Caco-2 (cell line): ENCODE results near the gene MEF2C. TPM values are rescaled to one million over a fixed set of nuclear protein-coding genes. Genes with fewer than 3 reads are reported as not detected.

Source experiments
- BruUV-seq: library from RNA; stranded (reverse); fragments of 400-500 nt; replicated peaks from 2 replicates; lab custom pipeline; 2021; lab: Mats Ljungman, UMichigan
- CTCF ChIA-PET: fragments of 300-600 bp; sonication (Branson Sonifier 250); formaldehyde crosslinking; loops from one replicate; lab custom pipeline; 2022; ENCODE audit warnings: antibody characterized with exemption; lab: Charles Lee
- POLR2A ChIA-PET: fragments of 300-600 bp; sonication (Branson Sonifier 250); formaldehyde crosslinking; loops from one replicate; lab custom pipeline; 2022; ENCODE audit warnings: antibody characterized with exemption; lab: Charles Lee
- DNase-seq, 2 experiments: peaks; one replicate each; pipeline versions ENCODE4 v3.0.0 to v3.0.0-alpha.2; 2020 to 2022
- H3K27me3 ChIP-seq: replicated peaks from 2 replicates; pipeline ENCODE4 v1.6.0; 2011; ENCODE audit warnings: low read length; ENCODE audit not compliant: control insufficient read depth, insufficient read depth
- H3K36me3 ChIP-seq: 2 replicates; pipeline ENCODE4 v1.5.1; 2011; ENCODE audit warnings: low read length; ENCODE audit not compliant: control insufficient read depth, insufficient read depth
- H3K4me1 ChIP-seq: fragments of 250-450 bp; sonication (Bioruptor Pico); 2 replicates; pipeline ENCODE4 v1.5.1; 2020; ENCODE audit warnings: mild to moderate bottlenecking
- H3K4me3 ChIP-seq: 2 replicates; pipeline ENCODE4 v1.5.1; 2011; ENCODE audit warnings: low read depth, mild to moderate bottlenecking, control low read depth, low read length
- H3K9me3 ChIP-seq: fragments of 250-450 bp; sonication (Bioruptor Pico); 2 replicates; pipeline ENCODE4 v1.5.1; 2020; ENCODE audit warnings: mild to moderate bottlenecking, moderate library complexity
- H3K27ac Mint-ChIP-seq: one replicate; pipeline ENCODE4 v1.8.0; 2022; ENCODE audit warnings: mixed read lengths; ENCODE audit not compliant: unreplicated experiment
- H3K27me3 Mint-ChIP-seq: one replicate; pipeline ENCODE4 v1.8.0; 2022; ENCODE audit warnings: mixed read lengths; ENCODE audit not compliant: insufficient read depth, unreplicated experiment
- H3K36me3 Mint-ChIP-seq: one replicate; pipeline ENCODE4 v1.8.0; 2022; ENCODE audit warnings: mild to moderate bottlenecking, mixed read lengths; ENCODE audit not compliant: insufficient read depth, unreplicated experiment
- H3K4me1 Mint-ChIP-seq: one replicate; pipeline ENCODE4 v1.8.0; 2022; ENCODE audit warnings: low read depth, mixed read lengths; ENCODE audit not compliant: unreplicated experiment
- H3K4me3 Mint-ChIP-seq: one replicate; pipeline ENCODE4 v1.8.0; 2022; ENCODE audit warnings: mild to moderate bottlenecking, moderate library complexity, mixed read lengths; ENCODE audit not compliant: unreplicated experiment
- H3K9me3 Mint-ChIP-seq: one replicate; pipeline ENCODE4 v1.8.0; 2022; ENCODE audit warnings: mixed read lengths; ENCODE audit not compliant: unreplicated experiment
- CTCF ChIP-seq, 2 experiments: fragments of 200-600 bp in 1 of 2; IDR thresholded peaks; 1 replicate in 1 of 2; 2 replicates in 1 of 2; pipeline versions ENCODE4 v1.5.1 to v1.8.0; 2011 to 2022; ENCODE audit warnings: antibody characterized with exemption in 1 of 2, control low read depth in 1 of 2, inconsistent platforms in 1 of 2, low read depth in 1 of 2, low read length in 1 of 2, mild to moderate bottlenecking in 1 of 2, moderate library complexity in 1 of 2; ENCODE audit not compliant: insufficient read depth in 1 of 2, severe bottlenecking in 1 of 2, unreplicated experiment in 1 of 2
- intact Hi-C: fragments of 100-400 bp; cut with micrococcal nuclease; formaldehyde crosslinking; loops from one replicate; pipeline ENCODE4 v1.10.0; 2022; ENCODE audit not compliant: unreplicated experiment
- total RNA-seq: library from RNA; stranded (reverse); gene quantifications from 2 replicates; pipeline ENCODE4 v1.2.3, GENCODE V29; 2022

The MEF2C gene
- total RNA-seq, 1 experiment from 2014 or later = 1.5 TPM

DNA sequence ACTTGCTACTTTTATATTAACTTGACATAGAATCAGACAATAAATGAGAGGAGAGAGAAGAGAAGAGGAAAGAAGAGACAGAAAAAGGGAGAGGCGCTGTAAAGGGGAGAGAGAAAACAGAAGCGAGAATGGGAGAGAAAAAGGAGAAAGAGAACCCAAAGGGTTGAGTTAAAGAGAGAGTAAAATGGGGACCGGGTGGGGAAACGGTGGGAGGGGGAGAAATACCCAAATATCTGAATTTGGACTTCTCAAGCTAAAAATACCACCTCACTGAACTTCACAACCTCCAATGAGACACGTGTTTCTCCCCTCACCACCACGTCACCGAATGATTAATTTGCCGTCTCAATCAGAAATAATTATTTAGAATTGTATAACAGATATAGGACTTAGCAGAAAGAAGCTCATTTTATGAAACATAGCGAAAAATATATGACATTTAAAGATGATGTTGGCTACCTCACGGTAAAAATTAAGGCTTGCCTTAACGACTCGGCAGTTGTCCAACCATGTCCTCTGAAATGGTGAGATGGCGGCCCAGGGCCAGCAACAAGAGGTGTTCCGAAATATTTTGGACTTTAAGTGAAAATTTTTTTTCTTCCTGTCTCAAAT lies 204.1 kb downstream of the MEF2C start:
- DNase-seq = no peak
- no peak overlapping the region for H3K4me3 Mint-ChIP-seq
- no peaks in the 10 kb centered on the region for H3K9me3 ChIP-seq
- no peak overlapping the region for H3K4me3 ChIP-seq
- H3K4me1 Mint-ChIP-seq = peaks cover 17% of the 10 kb centered on the region
- intact Hi-C loops = no loop called here
- H3K4me1 ChIP-seq = 0 out of 2 replicates have a peak, but pooled peaks cover 9% of the 10 kb centered on the region
- peaks cover 46% of the 10 kb centered on the region for H3K27me3 Mint-ChIP-seq
- POLR2A ChIA-PET = no interaction called here
- BruUV-seq = no TSS peak
- no peaks in the 10 kb centered on the region for H3K36me3 Mint-ChIP-seq
- H3K9me3 Mint-ChIP-seq = no peaks in the 10 kb centered on the region
- H3K27ac Mint-ChIP-seq = no peak overlapping the region
- TF ChIP-seq CTCF (IDR thresholded peaks at IDR 0.05; ENCODE audit: insufficient read depth in 1 of 2, low read depth in 1 of 2, low read length in 1 of 2, severe bottlenecking in 1 of 2, unreplicated experiment in 1 of 2) = no peak
- CTCF ChIA-PET = no interaction called here
- peaks cover 2% of the 10 kb centered on the region for H3K27me3 ChIP-seq
- no peaks in the 10 kb centered on the region for H3K36me3 ChIP-seq

GRCh38 chr5:88677943-88678769 lies 204.8 kb downstream of the MEF2C start:
- Histone ChIP-seq H3K9me3 (no peaks in the 10 kb centered on the region), H3K4me3 (no peak overlapping the region), H3K36me3 (no peaks in the 10 kb centered on the region), H3K27me3 (peaks cover 2% of the 10 kb centered on the region), H3K4me1 (0 out of 2 replicates have a peak, but pooled peaks cover 9% of the 10 kb centered on the region)
- intact Hi-C loops = no loop called here
- CTCF ChIA-PET = no interaction called here
- Mint-ChIP-seq H3K4me3 (no peak overlapping the region), H3K36me3 (no peaks in the 10 kb centered on the region), H3K4me1 (peaks cover 14% of the 10 kb centered on the region), H3K27me3 (peaks cover 45% of the 10 kb centered on the region), H3K27ac (no peak overlapping the region), H3K9me3 (no peaks in the 10 kb centered on the region)
- no peak for TF ChIP-seq CTCF (IDR thresholded peaks at IDR 0.05; ENCODE audit: insufficient read depth in 1 of 2, low read depth in 1 of 2, low read length in 1 of 2, severe bottlenecking in 1 of 2, unreplicated experiment in 1 of 2)
- POLR2A ChIA-PET = no interaction called here
- BruUV-seq = no TSS peak
- no peak for DNase-seq

DNA sequence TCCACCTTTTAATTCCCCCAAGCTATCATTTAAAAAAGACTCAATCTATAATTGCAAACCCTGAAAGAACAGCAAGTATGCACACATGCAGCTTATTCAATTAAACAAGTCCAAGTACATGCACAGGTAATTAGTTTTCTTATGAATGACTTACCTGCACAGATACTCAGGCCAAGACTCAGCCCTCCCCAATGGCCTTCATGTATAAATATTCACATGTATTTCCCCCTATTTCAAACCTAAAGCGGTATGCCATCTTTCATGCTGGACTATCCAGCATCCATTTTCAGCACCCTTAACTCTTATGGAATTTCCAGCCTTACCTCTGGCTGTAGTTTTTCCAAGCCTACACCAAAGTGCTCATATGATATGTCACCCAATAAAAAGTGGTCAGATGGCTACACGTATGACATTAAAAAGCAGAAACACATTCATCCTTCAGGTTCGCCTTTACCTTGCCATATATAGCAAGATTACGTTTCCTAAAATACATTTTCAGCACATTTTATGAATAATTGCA lies 205.5 kb downstream of the MEF2C start:
- H3K27me3 Mint-ChIP-seq = peaks cover 40% of the 10 kb centered on the region
- no peak overlapping the region for H3K4me3 ChIP-seq
- H3K27me3 ChIP-seq = peaks cover 2% of the 10 kb centered on the region; the same call in 1 of the 2 replicates
- H3K4me3 Mint-ChIP-seq = no peak overlapping the region
- no peak for TF ChIP-seq CTCF (IDR thresholded peaks at IDR 0.05; ENCODE audit: insufficient read depth in 1 of 2, low read depth in 1 of 2, low read length in 1 of 2, severe bottlenecking in 1 of 2, unreplicated experiment in 1 of 2)
- H3K9me3 ChIP-seq = no peaks in the 10 kb centered on the region
- no peaks in the 10 kb centered on the region for H3K36me3 Mint-ChIP-seq
- BruUV-seq = no TSS peak
- POLR2A ChIA-PET = no interaction called here
- CTCF ChIA-PET = interaction anchor here (1.0 kb wide), 1 partner anchor 13 kb away, joined by 3 read pairs; no protein-coding TSS in a partner anchor
- H3K4me1 ChIP-seq = 0 out of 2 replicates have a peak, but pooled peaks cover 9% of the 10 kb centered on the region
- H3K9me3 Mint-ChIP-seq = no peaks in the 10 kb centered on the region
- H3K36me3 ChIP-seq = no peaks in the 10 kb centered on the region
- intact Hi-C loops = no loop called here
- no peak for DNase-seq
- H3K4me1 Mint-ChIP-seq = peaks cover 13% of the 10 kb centered on the region
- H3K27ac Mint-ChIP-seq = no peak overlapping the region
